ENCODE measurements around the gene RICTOR. TPM values are rescaled to one million over a fixed set of nuclear protein-coding genes. Genes with fewer than 3 reads are reported as not detected.
A peak's percentile ranks its signal among the peaks of the same experiment; 100 is the strongest.

The RICTOR gene
- total and polyA plus RNA-seq, 4 experiments from 2014 or later: 6.7 to 94.9 (median 51.8) TPM

- Mint-ChIP-seq H3K27ac (no peak overlapping the region), H3K4me1 (no peaks in the 10 kb centered on the region), H3K27me3 (no peaks in the 10 kb centered on the region), H3K36me3 (peaks cover 35 to 65% of the 10 kb centered on the region in 2 donors), H3K9me3 (no peaks in the 10 kb centered on the region), H3K4me3 (no peak overlapping the region)
- peaks cover 44% of the 10 kb centered on the region for H3K36me3 ChIP-seq (ENCODE audit: insufficient read depth, low read length)
- H3K4me3 ChIP-seq (ENCODE audit: low read length in 2 of 2): no peak overlapping the region
- H3K9me3 ChIP-seq (ENCODE audit: control insufficient read depth in 1 of 2, low read length in 2 of 2): no peaks in the 10 kb centered on the region
- intact Hi-C loops (cut with micrococcal nuclease): no loop called here
- CTCF ChIA-PET (ENCODE audit: partially characterized antibody): no interaction called here
- POLR2A ChIA-PET (ENCODE audit: partially characterized antibody): no interaction called here
- no peaks in the 10 kb centered on the region for H3K4me1 ChIP-seq (ENCODE audit: insufficient read depth, low read length)
- H3K27me3 ChIP-seq (ENCODE audit: insufficient read depth, low read length): no peaks in the 10 kb centered on the region
- H3K27ac ChIP-seq (ENCODE audit: low read depth, low read length): no peak overlapping the region
- DNase-seq: no peak
Measured at GRCh38 chr5:38961691-38962090, 112.5 kb downstream of the RICTOR start.

- Histone ChIP-seq H3K36me3 (ENCODE audit: insufficient read depth, low read length) (peaks cover 64% of the 10 kb centered on the region), H3K4me3 (ENCODE audit: low read length in 2 of 2) (no peak overlapping the region), H3K4me1 (ENCODE audit: insufficient read depth, low read length) (no peaks in the 10 kb centered on the region), H3K9me3 (ENCODE audit: control insufficient read depth in 1 of 2, low read length in 2 of 2) (no peaks in the 10 kb centered on the region), H3K27ac (ENCODE audit: low read depth, low read length) (no peak overlapping the region), H3K27me3 (ENCODE audit: insufficient read depth, low read length) (no peaks in the 10 kb centered on the region)
- no peaks in the 10 kb centered on the region for H3K27me3 Mint-ChIP-seq
- CTCF ChIA-PET (ENCODE audit: partially characterized antibody): no interaction called here
- POLR2A ChIA-PET (ENCODE audit: partially characterized antibody): no interaction called here
- H3K36me3 Mint-ChIP-seq: peaks cover 58 to 75% of the 10 kb centered on the region in 2 donors
- H3K27ac Mint-ChIP-seq: no peak overlapping the region
- DNase-seq: no peak
- H3K9me3 Mint-ChIP-seq: no peaks in the 10 kb centered on the region
- H3K4me1 Mint-ChIP-seq: peaks cover 0 to 1% (median 0%) of the 10 kb centered on the region in 4 donors
- intact Hi-C loops (cut with micrococcal nuclease): no loop called here
- H3K4me3 Mint-ChIP-seq: no peak overlapping the region
Measured at GRCh38 chr5:38953426-38954012, 120.7 kb downstream of the RICTOR start.

- intact Hi-C loops (cut with micrococcal nuclease): no loop called here
- Mint-ChIP-seq H3K27ac (peak overlapping the region in 1 of 7 donors; percentile 29), H3K4me3 (no peak overlapping the region), H3K9me3 (no peaks in the 10 kb centered on the region), H3K4me1 (no peaks in the 10 kb centered on the region), H3K36me3 (peaks cover 54 to 76% of the 10 kb centered on the region in 2 donors), H3K27me3 (no peaks in the 10 kb centered on the region)
- ChIA-PET POLR2A (ENCODE audit: partially characterized antibody) (no interaction called here), CTCF (ENCODE audit: partially characterized antibody) (interaction anchor here (1.5 to 2.1 kb wide), 3 partner anchors 15 to 599 kb away, joined by 5 read pairs; no protein-coding TSS in a partner anchor)
- no peaks in the 10 kb centered on the region for H3K27me3 ChIP-seq (ENCODE audit: insufficient read depth, low read length)
- H3K4me1 ChIP-seq (ENCODE audit: insufficient read depth, low read length): no peaks in the 10 kb centered on the region
- no peak overlapping the region for H3K4me3 ChIP-seq (ENCODE audit: low read length in 2 of 2)
- H3K9me3 ChIP-seq (ENCODE audit: control insufficient read depth in 1 of 2, low read length in 2 of 2): no peaks in the 10 kb centered on the region
- H3K27ac ChIP-seq (ENCODE audit: low read depth, low read length): no peak overlapping the region
- H3K36me3 ChIP-seq (ENCODE audit: insufficient read depth, low read length): peaks cover 74% of the 10 kb centered on the region
- DNase-seq: no peak
Measured at GRCh38 chr5:38948501-38948900, 125.7 kb downstream of the RICTOR start.

GRCh38 chr5:38944282-38944681 is 129.9 kb downstream of the RICTOR start:
- no peaks in the 10 kb centered on the region for H3K27me3 ChIP-seq (ENCODE audit: insufficient read depth, low read length)
- no peaks in the 10 kb centered on the region for H3K4me1 ChIP-seq (ENCODE audit: insufficient read depth, low read length)
- Mint-ChIP-seq H3K27ac (no peak overlapping the region), H3K4me3 (no peak overlapping the region), H3K4me1 (no peaks in the 10 kb centered on the region), H3K9me3 (no peaks in the 10 kb centered on the region), H3K27me3 (no peaks in the 10 kb centered on the region), H3K36me3 (peaks cover 37 to 61% of the 10 kb centered on the region in 2 donors)
- ChIA-PET CTCF (ENCODE audit: partially characterized antibody) (no interaction called here), POLR2A (ENCODE audit: partially characterized antibody) (no interaction called here)
- no peaks in the 10 kb centered on the region for H3K9me3 ChIP-seq (ENCODE audit: control insufficient read depth in 1 of 2, low read length in 2 of 2)
- intact Hi-C loops (cut with micrococcal nuclease): no loop called here
- no peak overlapping the region for H3K4me3 ChIP-seq (ENCODE audit: low read length in 2 of 2)
- DNase-seq: no peak
- peaks cover 56% of the 10 kb centered on the region for H3K36me3 ChIP-seq (ENCODE audit: insufficient read depth, low read length)
- no peak overlapping the region for H3K27ac ChIP-seq (ENCODE audit: low read depth, low read length)

- intact Hi-C loops (cut with micrococcal nuclease): no loop called here
- ChIA-PET POLR2A (ENCODE audit: partially characterized antibody) (no interaction called here), CTCF (ENCODE audit: partially characterized antibody) (no interaction called here)
- Mint-ChIP-seq H3K36me3 (peaks cover 40 to 57% of the 10 kb centered on the region in 2 donors), H3K9me3 (no peaks in the 10 kb centered on the region), H3K27ac (no peak overlapping the region), H3K4me1 (no peaks in the 10 kb centered on the region), H3K27me3 (no peaks in the 10 kb centered on the region), H3K4me3 (no peak overlapping the region)
- Histone ChIP-seq H3K27me3 (ENCODE audit: insufficient read depth, low read length) (no peaks in the 10 kb centered on the region), H3K27ac (ENCODE audit: low read depth, low read length) (no peak overlapping the region), H3K36me3 (ENCODE audit: insufficient read depth, low read length) (peaks cover 47% of the 10 kb centered on the region), H3K9me3 (ENCODE audit: control insufficient read depth in 1 of 2, low read length in 2 of 2) (no peaks in the 10 kb centered on the region), H3K4me3 (ENCODE audit: low read length in 2 of 2) (no peak overlapping the region), H3K4me1 (ENCODE audit: insufficient read depth, low read length) (no peaks in the 10 kb centered on the region)
- DNase-seq: no peak
Measured at GRCh38 chr5:38941912-38942311, 132.3 kb downstream of the RICTOR start.

- no peak overlapping the region for H3K4me3 Mint-ChIP-seq
- Histone ChIP-seq H3K4me3 (ENCODE audit: low read length in 2 of 2) (no peak overlapping the region), H3K36me3 (ENCODE audit: insufficient read depth, low read length) (peaks cover 34% of the 10 kb centered on the region), H3K27ac (ENCODE audit: low read depth, low read length) (no peak overlapping the region), H3K27me3 (ENCODE audit: insufficient read depth, low read length) (no peaks in the 10 kb centered on the region), H3K4me1 (ENCODE audit: insufficient read depth, low read length) (no peaks in the 10 kb centered on the region), H3K9me3 (ENCODE audit: control insufficient read depth in 1 of 2, low read length in 2 of 2) (no peaks in the 10 kb centered on the region)
- CTCF ChIA-PET (ENCODE audit: partially characterized antibody): no interaction called here
- no peaks in the 10 kb centered on the region for H3K9me3 Mint-ChIP-seq
- H3K27me3 Mint-ChIP-seq: no peaks in the 10 kb centered on the region
- no peak overlapping the region for H3K27ac Mint-ChIP-seq
- H3K4me1 Mint-ChIP-seq: no peaks in the 10 kb centered on the region
- H3K36me3 Mint-ChIP-seq: peaks cover 47 to 49% of the 10 kb centered on the region in 2 donors
- POLR2A ChIA-PET (ENCODE audit: partially characterized antibody): no interaction called here
- DNase-seq: no peak
- intact Hi-C loops (cut with micrococcal nuclease): no loop called here
Measured at GRCh38 chr5:38940230-38940858, 133.9 kb downstream of the RICTOR start.

- Histone ChIP-seq H3K9me3 (ENCODE audit: control insufficient read depth in 1 of 2, low read length in 2 of 2) (no peaks in the 10 kb centered on the region), H3K36me3 (ENCODE audit: insufficient read depth, low read length) (peaks cover 21% of the 10 kb centered on the region), H3K27ac (ENCODE audit: low read depth, low read length) (no peak overlapping the region), H3K27me3 (ENCODE audit: insufficient read depth, low read length) (no peaks in the 10 kb centered on the region), H3K4me3 (ENCODE audit: low read length in 2 of 2) (no peak overlapping the region), H3K4me1 (ENCODE audit: insufficient read depth, low read length) (no peaks in the 10 kb centered on the region)
- no peaks in the 10 kb centered on the region for H3K27me3 Mint-ChIP-seq
- intact Hi-C loops (cut with micrococcal nuclease): no loop called here
- H3K27ac Mint-ChIP-seq: no peak overlapping the region
- H3K36me3 Mint-ChIP-seq: peaks cover 37 to 43% of the 10 kb centered on the region in 2 donors
- no peak overlapping the region for H3K4me3 Mint-ChIP-seq
- H3K4me1 Mint-ChIP-seq: no peaks in the 10 kb centered on the region
- H3K9me3 Mint-ChIP-seq: no peaks in the 10 kb centered on the region
- no peak for DNase-seq
- CTCF ChIA-PET (ENCODE audit: partially characterized antibody): no interaction called here
- POLR2A ChIA-PET (ENCODE audit: partially characterized antibody): no interaction called here
Measured at GRCh38 chr5:38938973-38939372, 135.2 kb downstream of the RICTOR start.

Data from CD4-positive, alpha-beta memory T cell (primary cell).